Measurements from ENCODE around the gene ARHGAP40. TPM values are rescaled to one million over a fixed set of nuclear protein-coding genes. Genes with fewer than 3 reads are reported as not detected.

ARHGAP40 gene
- total RNA-seq (not detected in 2 replicates), polyA plus RNA-seq (not detected in 2 replicates), polyA minus RNA-seq (ENCODE audit: low replicate concordance) (not detected in 2 replicates)
- not detected in 2 replicates for polyA plus RNA-seq (2012)

- H3K4me3 ChIP-seq (replicated peaks in 1 of 4; ENCODE audit: control extremely low read depth in 1 of 4, insufficient read depth in 1 of 4, low read depth in 3 of 4, low read length in 4 of 4) = no peak within 1 kb of the TSS
- peak in 1 of 2 donors; percentile 53 for DNase-seq (ENCODE audit: low read depth in 2 of 2)
- H3K4me1 ChIP-seq (ENCODE audit: control insufficient read depth, extremely low read depth, insufficient read depth, low read length) = no peaks in the 10 kb centered on the region
- H3K9ac ChIP-seq (ENCODE audit: insufficient read depth, low read length) = no peak within 1 kb of the TSS
- H3K27me3 ChIP-seq (ENCODE audit: control insufficient read depth, insufficient read depth, low read length) = peaks cover 42% of the 10 kb centered on the region
- peak within 1 kb of the TSS; percentile 13 for H3K4me2 ChIP-seq (ENCODE audit: extremely low read depth, insufficient read depth, low read length)
- TF ChIP-seq CTCF (conservative IDR thresholded peaks at IDR 0.05 in 1 of 2, IDR thresholded peaks at IDR 0.05 in 1 of 2; ENCODE audit: low read depth in 1 of 2, low read length in 2 of 2) (no peak), EZH2 (IDR thresholded peaks at IDR 0.05; ENCODE audit: low read length, missing control alignments) (peak; percentile 12)
- H4K20me1 ChIP-seq (ENCODE audit: control insufficient read depth, extremely low read depth, insufficient read depth, low read length) = no peaks in the 10 kb centered on the region
- no peaks in the 10 kb centered on the region for H3K79me2 ChIP-seq (ENCODE audit: control insufficient read depth, insufficient read depth, low read length)
- no peaks in the 10 kb centered on the region for H3K9me3 ChIP-seq (ENCODE audit: control insufficient read depth, insufficient read depth, low read depth, low read length)
- H3K36me3 ChIP-seq (ENCODE audit: control insufficient read depth, insufficient read depth, low read length) = no peaks in the 10 kb centered on the region
- H2AFZ ChIP-seq (ENCODE audit: low read length) = no peak within 1 kb of the TSS
- H3K27ac ChIP-seq (ENCODE audit: insufficient read depth, low read length) = no peak within 1 kb of the TSS
These were observed at the start of gene ARHGAP40 for GRCh38 chr20:38601216-38602184. TSS of gene ARHGAP40 (plus strand) at chr20:38601809.

- TF ChIP-seq CTCF (conservative IDR thresholded peaks at IDR 0.05 in 1 of 2, IDR thresholded peaks at IDR 0.05 in 1 of 2; ENCODE audit: low read depth in 1 of 2, low read length in 2 of 2) (no peak), EZH2 (IDR thresholded peaks at IDR 0.05; ENCODE audit: low read length, missing control alignments) (no peak)
- H2AFZ ChIP-seq (ENCODE audit: low read length) = no peak overlapping the region
- no peaks in the 10 kb centered on the region for H3K9me3 ChIP-seq (ENCODE audit: control insufficient read depth, insufficient read depth, low read depth, low read length)
- no peaks in the 10 kb centered on the region for H3K27me3 ChIP-seq (ENCODE audit: control insufficient read depth, insufficient read depth, low read length)
- no peak overlapping the region for H3K4me3 ChIP-seq (replicated peaks in 1 of 4; ENCODE audit: control extremely low read depth in 1 of 4, insufficient read depth in 1 of 4, low read depth in 3 of 4, low read length in 4 of 4)
- no peak overlapping the region for H3K27ac ChIP-seq (ENCODE audit: insufficient read depth, low read length)
- no peaks in the 10 kb centered on the region for H4K20me1 ChIP-seq (ENCODE audit: control insufficient read depth, extremely low read depth, insufficient read depth, low read length)
- no peak overlapping the region for H3K9ac ChIP-seq (ENCODE audit: insufficient read depth, low read length)
- H3K4me1 ChIP-seq (ENCODE audit: control insufficient read depth, extremely low read depth, insufficient read depth, low read length) = no peaks in the 10 kb centered on the region
- no peak overlapping the region for H3K4me2 ChIP-seq (ENCODE audit: extremely low read depth, insufficient read depth, low read length)
- DNase-seq (ENCODE audit: low read depth in 2 of 2) = no peak
- H3K36me3 ChIP-seq (ENCODE audit: control insufficient read depth, insufficient read depth, low read length) = peaks cover 14% of the 10 kb centered on the region
- H3K79me2 ChIP-seq (ENCODE audit: control insufficient read depth, insufficient read depth, low read length) = no peaks in the 10 kb centered on the region
These were observed 46.6 kb upstream of the ARHGAP40 start for GRCh38 chr20:38554986-38555385.

- Histone ChIP-seq H2AFZ (ENCODE audit: low read length) (no peak overlapping the region), H3K9me3 (ENCODE audit: control insufficient read depth, insufficient read depth, low read depth, low read length) (no peaks in the 10 kb centered on the region), H3K9ac (ENCODE audit: insufficient read depth, low read length) (no peak overlapping the region), H3K4me1 (ENCODE audit: control insufficient read depth, extremely low read depth, insufficient read depth, low read length) (no peaks in the 10 kb centered on the region), H3K4me2 (ENCODE audit: extremely low read depth, insufficient read depth, low read length) (no peak overlapping the region), H4K20me1 (ENCODE audit: control insufficient read depth, extremely low read depth, insufficient read depth, low read length) (no peaks in the 10 kb centered on the region), H3K27ac (ENCODE audit: insufficient read depth, low read length) (no peak overlapping the region), H3K4me3 (replicated peaks in 1 of 4; ENCODE audit: control extremely low read depth in 1 of 4, insufficient read depth in 1 of 4, low read depth in 3 of 4, low read length in 4 of 4) (no peak overlapping the region), H3K79me2 (ENCODE audit: control insufficient read depth, insufficient read depth, low read length) (no peaks in the 10 kb centered on the region), H3K27me3 (ENCODE audit: control insufficient read depth, insufficient read depth, low read length) (no peaks in the 10 kb centered on the region), H3K36me3 (ENCODE audit: control insufficient read depth, insufficient read depth, low read length) (peaks cover 14% of the 10 kb centered on the region)
- DNase-seq (ENCODE audit: low read depth in 2 of 2) = no peak
- TF ChIP-seq CTCF (conservative IDR thresholded peaks at IDR 0.05 in 1 of 2, IDR thresholded peaks at IDR 0.05 in 1 of 2; ENCODE audit: low read depth in 1 of 2, low read length in 2 of 2) (no peak), EZH2 (IDR thresholded peaks at IDR 0.05; ENCODE audit: low read length, missing control alignments) (no peak)
These were observed 46.2 kb upstream of the ARHGAP40 start for GRCh38 chr20:38555395-38555794.
